ENCODE measurements around the gene GJB4.

The GJB4 gene

GRCh38 chr1:34779005-34779404 lies 19.5 kb downstream of the GJB4 start:
- H3K4me3 ChIP-seq (ENCODE audit: low read length), result no peak overlapping the region

GRCh38 chr1:34779526-34779925 lies 20.0 kb downstream of the GJB4 start:
- no peak overlapping the region for H3K4me3 ChIP-seq (ENCODE audit: low read length)
- no peak for TF ChIP-seq ZNF274 (IDR thresholded peaks at IDR 0.05; ENCODE audit: low read depth, low read length)

More at GRCh38 chr1:34779005-34779404, 19.5 kb downstream of the GJB4 start:
- no peak for TF ChIP-seq ZNF274 (IDR thresholded peaks at IDR 0.05; ENCODE audit: low read depth, low read length)

DNA sequence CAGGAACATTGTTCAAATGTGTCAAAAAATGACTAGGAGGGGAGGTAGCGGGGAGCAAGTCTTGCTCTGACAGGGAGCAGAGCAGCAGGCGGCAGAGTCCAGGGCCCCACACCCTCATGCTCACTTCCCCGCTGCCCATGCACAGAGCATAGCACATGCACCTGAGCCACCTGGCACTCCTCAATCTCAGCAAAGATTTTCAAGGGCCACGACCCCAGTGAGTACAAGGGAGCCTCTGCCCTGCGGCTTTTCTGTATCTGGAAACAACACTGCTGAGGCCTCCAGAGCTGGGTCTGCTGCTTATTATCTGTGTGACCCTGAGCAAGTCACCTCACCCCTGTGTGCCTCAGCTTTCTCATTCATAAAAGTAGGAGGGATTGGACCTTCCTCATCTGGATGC lies 20.4 kb downstream of the GJB4 start:
- no peak overlapping the region for H3K4me3 ChIP-seq (ENCODE audit: low read length)
- no peak for TF ChIP-seq ZNF274 (IDR thresholded peaks at IDR 0.05; ENCODE audit: low read depth, low read length)

- no peak overlapping the region for H3K4me3 ChIP-seq (ENCODE audit: low read length)
- TF ChIP-seq ZNF274 (IDR thresholded peaks at IDR 0.05; ENCODE audit: low read depth, low read length), result no peak
Measured at GRCh38 chr1:34780528-34780927, 21.0 kb downstream of the GJB4 start.

- no peak within 1 kb of the TSS for H3K4me3 ChIP-seq (ENCODE audit: low read length)
- TF ChIP-seq ZNF274 (IDR thresholded peaks at IDR 0.05; ENCODE audit: low read depth, low read length), result no peak
Measured at GRCh38 chr1:34781071-34781843, 21.7 kb downstream of the GJB4 start, which contains the start of gene GJB3. Gene GJB3, plus strand, starts transcription at chr1:34781214. Its CDS starts 3,549 bp downstream, at chr1:34784763.

- TF ChIP-seq ZNF274 (IDR thresholded peaks at IDR 0.05; ENCODE audit: low read depth, low read length), result no peak
Measured at GRCh38 chr1:34781844-34782391, 22.4 kb downstream of the GJB4 start.

DNA sequence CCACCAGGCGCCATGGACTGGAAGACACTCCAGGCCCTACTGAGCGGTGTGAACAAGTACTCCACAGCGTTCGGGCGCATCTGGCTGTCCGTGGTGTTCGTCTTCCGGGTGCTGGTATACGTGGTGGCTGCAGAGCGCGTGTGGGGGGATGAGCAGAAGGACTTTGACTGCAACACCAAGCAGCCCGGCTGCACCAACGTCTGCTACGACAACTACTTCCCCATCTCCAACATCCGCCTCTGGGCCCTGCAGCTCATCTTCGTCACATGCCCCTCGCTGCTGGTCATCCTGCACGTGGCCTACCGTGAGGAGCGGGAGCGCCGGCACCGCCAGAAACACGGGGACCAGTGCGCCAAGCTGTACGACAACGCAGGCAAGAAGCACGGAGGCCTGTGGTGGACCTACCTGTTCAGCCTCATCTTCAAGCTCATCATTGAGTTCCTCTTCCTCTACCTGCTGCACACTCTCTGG lies 25.2 kb downstream of the GJB4 start:
- no peak for TF ChIP-seq ZNF274 (IDR thresholded peaks at IDR 0.05; ENCODE audit: low read depth, low read length)
- H3K4me3 ChIP-seq (ENCODE audit: low read length), result no peak overlapping the region

More at GRCh38 chr1:34781844-34782391, 22.4 kb downstream of the GJB4 start:
- H3K4me3 ChIP-seq (ENCODE audit: low read length), result no peak overlapping the region

DNA sequence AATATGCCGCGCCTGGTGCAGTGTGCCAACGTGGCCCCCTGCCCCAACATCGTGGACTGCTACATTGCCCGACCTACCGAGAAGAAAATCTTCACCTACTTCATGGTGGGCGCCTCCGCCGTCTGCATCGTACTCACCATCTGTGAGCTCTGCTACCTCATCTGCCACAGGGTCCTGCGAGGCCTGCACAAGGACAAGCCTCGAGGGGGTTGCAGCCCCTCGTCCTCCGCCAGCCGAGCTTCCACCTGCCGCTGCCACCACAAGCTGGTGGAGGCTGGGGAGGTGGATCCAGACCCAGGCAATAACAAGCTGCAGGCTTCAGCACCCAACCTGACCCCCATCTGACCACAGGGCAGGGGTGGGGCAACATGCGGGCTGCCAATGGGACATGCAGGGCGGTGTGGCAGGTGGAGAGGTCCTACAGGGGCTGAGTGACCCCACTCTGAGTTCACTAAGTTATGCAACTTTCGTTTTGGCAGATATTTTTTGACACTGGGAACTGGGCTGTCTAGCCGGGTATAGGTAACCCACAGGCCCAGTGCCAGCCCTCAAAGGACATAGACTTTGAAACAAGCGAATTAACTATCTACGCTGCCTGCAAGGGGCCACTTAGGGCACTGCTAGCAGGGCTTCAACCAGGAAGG lies 25.8 kb downstream of the GJB4 start:
- no peak for TF ChIP-seq ZNF274 (IDR thresholded peaks at IDR 0.05; ENCODE audit: low read depth, low read length)
- no peak overlapping the region for H3K4me3 ChIP-seq (ENCODE audit: low read length)

- H3K4me3 ChIP-seq (ENCODE audit: low read length), result no peak overlapping the region
- no peak for TF ChIP-seq ZNF274 (IDR thresholded peaks at IDR 0.05; ENCODE audit: low read depth, low read length)
Measured at GRCh38 chr1:34785875-34786470, 26.4 kb downstream of the GJB4 start.

DNA sequence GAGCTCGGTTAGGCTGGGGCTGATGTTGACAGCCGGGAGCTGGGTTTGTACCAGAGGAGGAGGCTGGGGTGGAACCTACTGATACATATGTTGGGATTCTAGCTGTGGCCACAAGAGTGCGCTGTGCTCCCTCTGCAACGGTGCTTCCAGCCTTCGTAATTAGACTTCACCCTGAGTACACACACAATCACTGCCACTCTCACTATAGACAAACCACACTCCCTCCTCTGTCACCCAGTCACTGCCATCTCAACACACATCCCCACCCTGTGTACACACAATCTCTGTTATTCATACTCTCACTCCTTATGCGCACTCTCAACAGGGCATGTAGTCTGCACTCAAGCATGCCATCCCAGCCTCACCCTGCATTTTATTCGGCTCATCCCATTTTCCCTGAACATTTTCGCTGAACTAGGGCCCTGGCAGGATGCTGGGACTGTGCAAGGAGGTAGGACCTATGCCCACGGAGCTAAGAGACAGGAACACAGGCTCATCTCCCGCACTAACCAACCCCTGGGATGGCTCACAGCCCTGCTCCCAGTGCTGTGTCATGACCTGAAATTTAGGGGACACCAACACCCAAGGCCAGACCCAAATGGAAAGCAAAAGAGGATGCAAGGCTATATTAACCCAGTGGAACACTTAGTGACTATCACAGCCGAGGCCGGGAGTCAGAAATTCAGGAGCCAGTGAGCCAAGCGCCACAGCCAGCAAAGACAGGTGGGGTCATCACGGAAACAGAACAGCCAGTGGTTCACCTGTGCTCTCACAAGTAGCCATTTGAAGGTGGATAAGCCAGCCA lies 27.2 kb downstream of the GJB4 start:
- H3K4me3 ChIP-seq (ENCODE audit: low read length), result no peak overlapping the region
- TF ChIP-seq ZNF274 (IDR thresholded peaks at IDR 0.05; ENCODE audit: low read depth, low read length), result no peak

- TF ChIP-seq ZNF274 (IDR thresholded peaks at IDR 0.05; ENCODE audit: low read depth, low read length), result no peak
Measured at GRCh38 chr1:34787461-34788420, 28.2 kb downstream of the GJB4 start.

DNA sequence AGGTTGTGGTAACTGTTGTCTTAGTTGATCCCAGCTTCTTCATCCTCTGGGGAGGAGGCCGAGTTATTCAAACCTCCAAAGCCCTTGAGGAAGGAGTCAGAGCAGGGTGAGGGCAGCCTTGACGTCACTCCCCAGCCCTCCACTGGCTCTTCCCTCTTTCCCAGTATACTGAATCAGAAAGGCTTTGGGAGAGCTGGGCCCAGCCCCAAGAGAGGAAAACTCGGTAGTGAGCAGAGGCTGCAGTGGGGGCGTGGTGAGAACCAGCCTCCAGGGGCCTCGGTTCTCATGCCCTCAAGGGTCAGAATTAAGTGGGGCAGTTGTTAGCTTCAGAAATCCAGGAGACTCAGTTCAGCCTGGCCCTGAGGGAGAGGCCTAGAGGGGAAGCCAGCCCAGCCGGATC lies 31.4 kb downstream of the GJB4 start:
- H3K4me3 ChIP-seq (ENCODE audit: low read length), result no peak overlapping the region
- TF ChIP-seq ZNF274 (IDR thresholded peaks at IDR 0.05; ENCODE audit: low read depth, low read length), result no peak

More at GRCh38 chr1:34787461-34788420, 28.2 kb downstream of the GJB4 start:
- H3K4me3 ChIP-seq (ENCODE audit: low read length), result no peak overlapping the region

- no peak overlapping the region for H3K4me3 ChIP-seq (ENCODE audit: low read length)
- TF ChIP-seq ZNF274 (IDR thresholded peaks at IDR 0.05; ENCODE audit: low read depth, low read length), result no peak
Measured at GRCh38 chr1:34792424-34792823, 32.9 kb downstream of the GJB4 start.

Measured in GM08714 (cell line).